K562 (cell line): ENCODE data around the gene CAV1. TPM values are rescaled to one million over a fixed set of nuclear protein-coding genes. Genes with fewer than 3 reads are reported as not detected.
A peak's percentile ranks its signal among the peaks of the same experiment; 100 is the strongest.

ENCODE experiments used
- ARHGAP35 ChIP-seq: fragments of 450-650 bp; IDR thresholded peaks from 2 replicates; pipeline ENCODE4 v1.6.1; 2018; ENCODE audit not compliant: partially characterized antibody
- EWSR1 ChIP-seq: fragments of 450-650 bp; IDR thresholded peaks from 2 replicates; pipeline ENCODE4 v1.6.1; 2018; ENCODE audit warnings: borderline replicate concordance, mild to moderate bottlenecking, low read depth, moderate library complexity; ENCODE audit not compliant: partially characterized antibody
- FOSL1 ChIP-seq: fragments of 200-800 bp; sonication (Bioruptor generic); conservative IDR thresholded peaks from 2 replicates; pipeline ENCODE4 v1.6.1; 2016; ENCODE audit warnings: missing genetic modification characterization, missing compliant biosample characterization
- MAFK ChIP-seq: IDR thresholded peaks from 2 replicates; pipeline ENCODE4 v1.6.1; 2011; ENCODE audit warnings: low read length, improper control_type of control experiment
- MCM5 ChIP-seq: fragments of 450-650 bp; IDR thresholded peaks from 2 replicates; pipeline ENCODE4 v1.6.1; 2016; ENCODE audit warnings: low read depth
- MEIS2 ChIP-seq: fragments of 450-650 bp; IDR thresholded peaks from 2 replicates; pipeline ENCODE4 v1.6.1; 2014; ENCODE audit warnings: mild to moderate bottlenecking; ENCODE audit not compliant: partially characterized antibody
- RB1 ChIP-seq: fragments of 450-650 bp; IDR thresholded peaks from 2 replicates; pipeline ENCODE4 v1.6.1; 2017; ENCODE audit warnings: low read depth, mild to moderate bottlenecking
- SMAD3 ChIP-seq: fragments of 450-650 bp; formaldehyde crosslinking; conservative IDR thresholded peaks from 2 replicates; pipeline ENCODE4 v1.4.0; 2020; ENCODE audit warnings: mild to moderate bottlenecking
- SREBF2 ChIP-seq: sonication (generic); formaldehyde crosslinking; IDR thresholded peaks from 2 replicates; pipeline ENCODE4 v1.4.0; 2020; ENCODE audit warnings: mild to moderate bottlenecking, missing genetic modification reagents
- STAT5B ChIP-seq: fragments of 250-450 bp; sonication (Bioruptor Pico); IDR thresholded peaks from 2 replicates; pipeline ENCODE4 v1.8.0; 2021; ENCODE audit warnings: mild to moderate bottlenecking, inconsistent platforms
- TBP ChIP-seq: optimal IDR thresholded peaks from 2 replicates; pipeline ENCODE3; 2011; ENCODE audit warnings: low read depth, low read length, improper control_type of control experiment
- TCF3 ChIP-seq: sonication (generic); formaldehyde crosslinking; IDR thresholded peaks from 2 replicates; pipeline ENCODE4 v1.4.0; 2020; ENCODE audit warnings: mild to moderate bottlenecking, missing genetic modification reagents
- TEAD2 ChIP-seq: fragments of 450-650 bp; IDR thresholded peaks from 2 replicates; pipeline ENCODE4 v1.6.1; 2016; ENCODE audit warnings: missing genetic modification characterization, control low read depth, missing compliant biosample characterization
- ZBTB1 ChIP-seq: sonication (generic); formaldehyde crosslinking; IDR thresholded peaks from 2 replicates; pipeline ENCODE4 v1.8.1; 2023; ENCODE audit warnings: missing genetic modification reagents, low read depth, mild to moderate bottlenecking, borderline replicate concordance
- ZNF274 ChIP-seq: IDR thresholded peaks from 2 replicates; pipeline ENCODE4 v1.6.1; 2011; ENCODE audit warnings: low read depth, mild to moderate bottlenecking, low read length, moderate library complexity, borderline replicate concordance
- polyA plus RNA-seq, 8 experiments: library from polyadenylated mRNA; depleted of rRNA in 4 of 8; stranded (reverse) in 5 of 8; unstranded in 3 of 8; fragments of >200 nt; fragmentation: Nextera tagmentation in 2 of 8; fragmentation: Illumina TruSeq in 1 of 8; extraction: Ambion mirVana in 2 of 8; extraction: Trizol in 1 of 8; gene quantifications; 2 replicates each; pipeline versions ENCODE4 v1.2.1 to v1.2.3, GENCODE V29; 2011 to 2014; ENCODE audit warnings: inconsistent platforms in 1 of 8, missing spikeins in 1 of 8
- total RNA-seq, 7 experiments: library from RNA; depleted of rRNA in 6 of 7; stranded (reverse); fragments of >200 nt in 6 of 7; fragmentation: Illumina TruSeq in 2 of 7; extraction: Trizol in 2 of 7; gene quantifications; 2 replicates each; pipeline versions ENCODE4 v1.2.1 to v1.2.3, GENCODE V29; 2011 to 2021; ENCODE audit warnings: low replicate concordance in 1 of 7
- TF ChIP-seq, protein P1 (sequence below): fragments of 450-650 bp; conservative IDR thresholded peaks from 2 replicates; pipeline ENCODE4 v1.6.1; 2016; ENCODE audit warnings: missing genetic modification characterization, low read depth, mild to moderate bottlenecking, missing compliant biosample characterization, moderate library complexity
- TF ChIP-seq, protein P2 (sequence below): sonication (generic); formaldehyde crosslinking; IDR thresholded peaks from 2 replicates; pipeline ENCODE4 v1.5.0; 2020; ENCODE audit warnings: missing genetic modification reagents
- TF ChIP-seq, protein P3 (sequence below): IDR thresholded peaks from 2 replicates; pipeline ENCODE4 v1.6.1; 2011; ENCODE audit not compliant: insufficient read length; ENCODE audit errors: extremely low read depth
- TF ChIP-seq, protein P4 (sequence below): fragments of 250-450 bp; sonication (Bioruptor Pico); IDR thresholded peaks from 2 replicates; pipeline ENCODE4 v1.4.0; 2020; ENCODE audit warnings: mild to moderate bottlenecking, moderate library complexity
- TF ChIP-seq, protein P5 (sequence below), 2 experiments: fragments of 450-650 bp in 1 of 2; sonication (generic) in 1 of 2; formaldehyde crosslinking in 1 of 2; IDR thresholded peaks in 1 of 2; conservative IDR thresholded peaks in 1 of 2; 2 replicates each; pipeline versions ENCODE4 v1.6.1 to v1.8.1; 2016 to 2023; ENCODE audit warnings: mild to moderate bottlenecking in 2 of 2, moderate library complexity in 2 of 2, inconsistent platforms in 1 of 2, missing genetic modification reagents in 1 of 2
- TF ChIP-seq, protein P6 (sequence below): sonication (generic); formaldehyde crosslinking; IDR thresholded peaks from 2 replicates; pipeline ENCODE4 v1.8.0; 2022; ENCODE audit warnings: missing genetic modification reagents, mild to moderate bottlenecking, moderate library complexity, borderline replicate concordance

The CAV1 gene
- total and polyA plus RNA-seq, 9 of the 15 experiments (the other 6 are each of a cell fraction or from before 2014, with no cell fraction given) = 0.08 to 1.5 (median 0.63) TPM

DNA sequence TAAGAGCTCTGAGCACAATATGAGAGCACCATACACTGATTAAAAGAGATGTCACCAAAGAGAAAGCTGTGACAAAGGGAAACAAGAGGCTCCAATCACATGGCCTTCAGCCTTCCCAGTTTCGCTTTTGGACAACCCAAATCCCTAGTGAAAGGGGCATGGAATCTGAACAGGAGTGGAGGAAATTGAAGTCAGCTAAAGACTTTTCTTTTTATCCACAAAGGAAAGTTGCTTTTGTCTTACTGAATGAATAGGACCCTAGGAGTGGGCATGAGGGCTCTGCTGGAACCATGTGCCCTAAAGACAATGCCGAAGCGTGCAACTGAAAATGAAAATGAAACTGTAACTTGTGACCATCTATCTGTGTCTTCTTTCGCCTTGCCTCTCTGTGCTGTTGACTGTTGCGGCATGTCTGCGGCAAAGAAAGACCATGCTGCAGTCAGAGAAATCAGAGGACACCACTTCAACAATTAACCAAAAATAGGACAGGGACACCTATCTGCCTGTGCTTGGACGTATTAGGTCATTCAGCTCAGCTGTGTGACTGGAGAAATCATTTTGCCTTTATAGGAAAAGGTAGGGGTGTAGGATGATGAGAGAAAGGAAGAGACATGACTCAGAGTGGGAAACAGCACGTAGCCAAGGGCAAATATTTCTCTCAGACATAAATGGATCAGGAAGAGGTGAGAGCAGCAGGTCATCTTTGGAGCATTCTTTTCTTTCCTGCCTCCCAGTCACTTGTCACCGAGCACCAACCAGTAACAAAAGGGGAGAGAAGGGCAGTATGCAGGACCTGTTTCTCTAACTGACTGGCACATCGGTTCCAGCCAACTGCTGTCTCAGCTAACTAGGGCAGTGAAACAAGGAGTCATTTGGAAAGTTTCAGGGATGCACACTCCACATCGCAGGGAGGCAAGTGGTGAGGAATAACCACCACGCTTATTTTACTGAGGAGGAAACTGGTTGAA lies 13.0 kb upstream of the CAV1 start (continued):
- TF ChIP-seq, protein P1, sequence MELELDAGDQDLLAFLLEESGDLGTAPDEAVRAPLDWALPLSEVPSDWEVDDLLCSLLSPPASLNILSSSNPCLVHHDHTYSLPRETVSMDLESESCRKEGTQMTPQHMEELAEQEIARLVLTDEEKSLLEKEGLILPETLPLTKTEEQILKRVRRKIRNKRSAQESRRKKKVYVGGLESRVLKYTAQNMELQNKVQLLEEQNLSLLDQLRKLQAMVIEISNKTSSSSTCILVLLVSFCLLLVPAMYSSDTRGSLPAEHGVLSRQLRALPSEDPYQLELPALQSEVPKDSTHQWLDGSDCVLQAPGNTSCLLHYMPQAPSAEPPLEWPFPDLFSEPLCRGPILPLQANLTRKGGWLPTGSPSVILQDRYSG (tag) = peak; percentile 74; the same call in 1 of the 2 replicates
- TF ChIP-seq SMAD3 (peak; percentile 48; the same call in 1 of the 2 replicates), SREBF2 (CRISPR knock-in tag) (no peak), RB1 (no peak), EWSR1 (no peak), TBP (no peak), ARHGAP35 (no peak), MAFK (no peak), STAT5B (CRISPR knock-in tag) (no peak), MEIS2 (peak; percentile 7), FOSL1 (peak; percentile 56), TCF3 (no peak), ZBTB1 (CRISPR knock-in tag) (no peak), ZNF274 (no peak), TEAD2 (peak; percentile 59; the same call in 1 of the 2 replicates), MCM5 (no peak)
- TF ChIP-seq, protein P2, sequence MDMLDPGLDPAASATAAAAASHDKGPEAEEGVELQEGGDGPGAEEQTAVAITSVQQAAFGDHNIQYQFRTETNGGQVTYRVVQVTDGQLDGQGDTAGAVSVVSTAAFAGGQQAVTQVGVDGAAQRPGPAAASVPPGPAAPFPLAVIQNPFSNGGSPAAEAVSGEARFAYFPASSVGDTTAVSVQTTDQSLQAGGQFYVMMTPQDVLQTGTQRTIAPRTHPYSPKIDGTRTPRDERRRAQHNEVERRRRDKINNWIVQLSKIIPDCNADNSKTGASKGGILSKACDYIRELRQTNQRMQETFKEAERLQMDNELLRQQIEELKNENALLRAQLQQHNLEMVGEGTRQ = no peak
- TF ChIP-seq, protein P3, sequence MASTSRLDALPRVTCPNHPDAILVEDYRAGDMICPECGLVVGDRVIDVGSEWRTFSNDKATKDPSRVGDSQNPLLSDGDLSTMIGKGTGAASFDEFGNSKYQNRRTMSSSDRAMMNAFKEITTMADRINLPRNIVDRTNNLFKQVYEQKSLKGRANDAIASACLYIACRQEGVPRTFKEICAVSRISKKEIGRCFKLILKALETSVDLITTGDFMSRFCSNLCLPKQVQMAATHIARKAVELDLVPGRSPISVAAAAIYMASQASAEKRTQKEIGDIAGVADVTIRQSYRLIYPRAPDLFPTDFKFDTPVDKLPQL = no peak
- TF ChIP-seq, protein P4, sequence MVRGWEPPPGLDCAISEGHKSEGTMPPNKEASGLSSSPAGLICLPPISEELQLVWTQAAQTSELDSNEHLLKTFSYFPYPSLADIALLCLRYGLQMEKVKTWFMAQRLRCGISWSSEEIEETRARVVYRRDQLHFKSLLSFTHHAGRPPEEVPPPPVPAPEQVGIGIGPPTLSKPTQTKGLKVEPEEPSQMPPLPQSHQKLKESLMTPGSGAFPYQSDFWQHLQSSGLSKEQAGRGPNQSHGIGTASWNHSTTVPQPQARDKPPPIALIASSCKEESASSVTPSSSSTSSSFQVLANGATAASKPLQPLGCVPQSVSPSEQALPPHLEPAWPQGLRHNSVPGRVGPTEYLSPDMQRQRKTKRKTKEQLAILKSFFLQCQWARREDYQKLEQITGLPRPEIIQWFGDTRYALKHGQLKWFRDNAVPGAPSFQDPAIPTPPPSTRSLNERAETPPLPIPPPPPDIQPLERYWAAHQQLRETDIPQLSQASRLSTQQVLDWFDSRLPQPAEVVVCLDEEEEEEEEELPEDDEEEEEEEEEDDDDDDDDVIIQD (CRISPR knock-in tag) = no peak
- TF ChIP-seq, protein P5, sequence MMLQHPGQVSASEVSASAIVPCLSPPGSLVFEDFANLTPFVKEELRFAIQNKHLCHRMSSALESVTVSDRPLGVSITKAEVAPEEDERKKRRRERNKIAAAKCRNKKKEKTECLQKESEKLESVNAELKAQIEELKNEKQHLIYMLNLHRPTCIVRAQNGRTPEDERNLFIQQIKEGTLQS (IDR thresholded peaks at IDR 0.05) = peak; percentile 67
- TF ChIP-seq, protein P5 (CRISPR knock-in tag; conservative IDR thresholded peaks at IDR 0.05) = no peak
- TF ChIP-seq, protein P6, sequence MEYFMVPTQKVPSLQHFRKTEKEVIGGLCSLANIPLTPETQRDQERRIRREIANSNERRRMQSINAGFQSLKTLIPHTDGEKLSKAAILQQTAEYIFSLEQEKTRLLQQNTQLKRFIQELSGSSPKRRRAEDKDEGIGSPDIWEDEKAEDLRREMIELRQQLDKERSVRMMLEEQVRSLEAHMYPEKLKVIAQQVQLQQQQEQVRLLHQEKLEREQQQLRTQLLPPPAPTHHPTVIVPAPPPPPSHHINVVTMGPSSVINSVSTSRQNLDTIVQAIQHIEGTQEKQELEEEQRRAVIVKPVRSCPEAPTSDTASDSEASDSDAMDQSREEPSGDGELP (CRISPR knock-in tag) = 0 out of 2 replicates have a peak, but pooled peaks have one; percentile 33
